Measurements from ENCODE around the gene PPP2R2D. TPM values are rescaled to one million over a fixed set of nuclear protein-coding genes. Genes with fewer than 3 reads are reported as not detected.

PPP2R2D gene
- total RNA-seq, 1 donor from 2014 or later = 30.0 TPM

DNA sequence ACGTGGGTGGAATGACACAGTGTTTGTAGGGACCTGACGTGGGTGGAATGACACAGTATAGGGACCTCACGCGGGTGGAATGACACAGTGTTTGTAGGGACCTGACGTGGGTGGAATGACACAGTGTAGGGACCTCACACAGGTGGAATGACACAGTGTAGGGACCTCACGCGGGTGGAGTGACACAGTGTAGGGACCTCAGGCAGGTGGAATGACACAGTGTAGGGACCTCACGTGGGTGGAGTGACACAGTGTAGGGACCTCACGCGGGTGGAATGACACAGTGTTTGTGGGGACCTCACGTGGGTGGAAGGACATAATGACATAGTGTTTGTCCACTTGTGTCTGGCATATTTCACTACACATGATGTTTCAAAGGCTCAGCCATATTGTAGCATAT lies 19.3 kb downstream of the PPP2R2D start:
- Histone ChIP-seq H3K36me3 (no peaks in the 10 kb centered on the region), H3K4me3 (no peak overlapping the region), H3K9me3 (peaks cover 4% of the 10 kb centered on the region), H3K4me1 (no peaks in the 10 kb centered on the region), H3K27ac (no peak overlapping the region), H3K27me3 (ENCODE audit: low read depth) (no peaks in the 10 kb centered on the region)
- TF ChIP-seq, protein P1, sequence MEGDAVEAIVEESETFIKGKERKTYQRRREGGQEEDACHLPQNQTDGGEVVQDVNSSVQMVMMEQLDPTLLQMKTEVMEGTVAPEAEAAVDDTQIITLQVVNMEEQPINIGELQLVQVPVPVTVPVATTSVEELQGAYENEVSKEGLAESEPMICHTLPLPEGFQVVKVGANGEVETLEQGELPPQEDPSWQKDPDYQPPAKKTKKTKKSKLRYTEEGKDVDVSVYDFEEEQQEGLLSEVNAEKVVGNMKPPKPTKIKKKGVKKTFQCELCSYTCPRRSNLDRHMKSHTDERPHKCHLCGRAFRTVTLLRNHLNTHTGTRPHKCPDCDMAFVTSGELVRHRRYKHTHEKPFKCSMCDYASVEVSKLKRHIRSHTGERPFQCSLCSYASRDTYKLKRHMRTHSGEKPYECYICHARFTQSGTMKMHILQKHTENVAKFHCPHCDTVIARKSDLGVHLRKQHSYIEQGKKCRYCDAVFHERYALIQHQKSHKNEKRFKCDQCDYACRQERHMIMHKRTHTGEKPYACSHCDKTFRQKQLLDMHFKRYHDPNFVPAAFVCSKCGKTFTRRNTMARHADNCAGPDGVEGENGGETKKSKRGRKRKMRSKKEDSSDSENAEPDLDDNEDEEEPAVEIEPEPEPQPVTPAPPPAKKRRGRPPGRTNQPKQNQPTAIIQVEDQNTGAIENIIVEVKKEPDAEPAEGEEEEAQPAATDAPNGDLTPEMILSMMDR (IDR thresholded peaks at IDR 0.05) = no peak
- no peak for DNase-seq
- no peak for ATAC-seq
- intact Hi-C loops (cut with DNase I) = no loop called here

DNA sequence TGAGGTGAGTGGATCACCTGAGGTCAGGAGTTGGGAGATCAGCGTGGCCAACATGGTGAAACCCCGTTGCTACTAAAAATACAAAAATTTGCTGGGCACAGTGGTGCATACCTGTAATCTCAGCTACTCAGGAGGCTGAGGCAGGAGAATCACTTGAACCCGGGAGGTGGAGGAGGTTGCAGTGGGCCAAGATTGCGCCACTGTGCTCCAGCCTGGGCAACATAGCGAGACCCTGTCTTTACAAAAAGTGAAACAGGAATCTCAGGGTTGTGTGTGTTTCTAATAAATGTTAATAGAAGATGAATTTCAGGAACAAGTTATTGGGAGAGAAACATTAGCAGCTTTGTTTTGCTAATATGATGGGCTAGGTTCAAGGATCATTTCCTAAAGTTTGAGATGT lies 19.9 kb downstream of the PPP2R2D start:
- no peak for ATAC-seq
- intact Hi-C loops (cut with DNase I) = no loop called here
- Histone ChIP-seq H3K4me3 (no peak overlapping the region), H3K9me3 (peaks cover 9% of the 10 kb centered on the region), H3K27ac (no peak overlapping the region), H3K27me3 (ENCODE audit: low read depth) (no peaks in the 10 kb centered on the region), H3K4me1 (no peaks in the 10 kb centered on the region), H3K36me3 (no peaks in the 10 kb centered on the region)
- TF ChIP-seq, protein P1 (IDR thresholded peaks at IDR 0.05) = no peak
- no peak for DNase-seq

DNA sequence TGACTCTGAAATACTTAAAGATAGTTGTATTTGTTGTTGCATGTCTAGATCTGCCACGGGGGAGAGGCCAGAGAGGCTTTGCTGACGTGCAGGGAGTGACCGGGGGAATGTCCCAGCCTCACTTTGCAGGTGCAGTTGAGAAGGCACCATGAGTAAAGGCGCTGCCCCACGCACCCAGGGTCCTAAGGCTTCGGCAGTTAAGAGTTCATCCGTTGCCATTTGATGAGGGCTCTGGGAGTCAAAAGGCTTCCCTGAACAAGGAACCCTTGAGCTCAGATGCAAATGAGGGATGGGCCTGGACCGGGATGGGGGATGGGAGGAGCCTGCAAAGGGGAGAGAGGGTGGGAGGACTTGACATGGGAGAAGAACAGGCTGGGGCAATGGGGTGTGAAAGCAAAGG lies 20.4 kb downstream of the PPP2R2D start:
- Histone ChIP-seq H3K36me3 (no peaks in the 10 kb centered on the region), H3K27me3 (ENCODE audit: low read depth) (no peaks in the 10 kb centered on the region), H3K9me3 (peaks cover 10% of the 10 kb centered on the region), H3K4me1 (no peaks in the 10 kb centered on the region), H3K27ac (no peak overlapping the region), H3K4me3 (no peak overlapping the region)
- ATAC-seq (peak; percentile 51 to 66), DNase-seq (no peak)
- intact Hi-C loops (cut with DNase I) = no loop called here
- TF ChIP-seq, protein P1 (IDR thresholded peaks at IDR 0.05) = no peak

DNA sequence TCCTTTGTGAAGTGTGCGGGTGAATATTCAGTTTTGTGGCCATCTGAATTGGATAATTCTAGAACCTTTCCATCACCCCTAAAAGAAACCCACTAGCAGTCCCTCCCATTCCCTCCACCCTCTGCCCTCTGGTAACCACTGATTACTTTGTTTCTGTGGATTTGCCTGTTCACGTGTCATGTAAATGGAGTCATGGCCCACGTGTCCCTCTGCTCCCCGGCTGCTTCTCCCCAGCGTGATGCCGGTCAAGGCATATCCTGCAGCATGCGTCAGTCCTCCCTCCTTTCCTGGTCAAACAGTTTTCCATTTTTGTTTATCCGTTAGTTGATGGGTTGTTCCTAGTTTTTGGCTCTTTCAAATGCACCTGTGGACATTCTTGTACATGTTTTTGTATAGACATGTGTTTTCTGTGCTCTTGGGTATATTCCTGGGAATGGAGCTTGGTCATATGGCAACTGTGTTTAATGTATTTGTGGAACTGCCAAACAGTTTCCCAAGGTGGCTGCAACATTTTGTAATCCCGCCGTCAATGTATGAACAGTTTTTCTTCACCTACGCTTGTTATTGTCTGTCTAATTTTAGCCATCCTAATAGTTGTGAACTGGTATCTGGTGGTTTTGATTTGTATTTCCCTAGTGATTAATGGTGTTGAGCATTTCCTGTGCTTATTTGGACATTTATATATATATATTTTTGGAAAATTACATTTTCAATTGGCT lies 22.4 kb downstream of the PPP2R2D start:
- TF ChIP-seq, protein P1 (IDR thresholded peaks at IDR 0.05) = no peak
- no peak overlapping the region for H3K27ac ChIP-seq
- no peak for DNase-seq
- no peaks in the 10 kb centered on the region for H3K27me3 ChIP-seq (ENCODE audit: low read depth)
- ATAC-seq = no peak
- H3K36me3 ChIP-seq = no peaks in the 10 kb centered on the region
- peaks cover 10% of the 10 kb centered on the region for H3K9me3 ChIP-seq
- H3K4me1 ChIP-seq = peaks cover 9% of the 10 kb centered on the region
- H3K4me3 ChIP-seq = no peak overlapping the region
- intact Hi-C loops (cut with DNase I) = no loop called here

DNA sequence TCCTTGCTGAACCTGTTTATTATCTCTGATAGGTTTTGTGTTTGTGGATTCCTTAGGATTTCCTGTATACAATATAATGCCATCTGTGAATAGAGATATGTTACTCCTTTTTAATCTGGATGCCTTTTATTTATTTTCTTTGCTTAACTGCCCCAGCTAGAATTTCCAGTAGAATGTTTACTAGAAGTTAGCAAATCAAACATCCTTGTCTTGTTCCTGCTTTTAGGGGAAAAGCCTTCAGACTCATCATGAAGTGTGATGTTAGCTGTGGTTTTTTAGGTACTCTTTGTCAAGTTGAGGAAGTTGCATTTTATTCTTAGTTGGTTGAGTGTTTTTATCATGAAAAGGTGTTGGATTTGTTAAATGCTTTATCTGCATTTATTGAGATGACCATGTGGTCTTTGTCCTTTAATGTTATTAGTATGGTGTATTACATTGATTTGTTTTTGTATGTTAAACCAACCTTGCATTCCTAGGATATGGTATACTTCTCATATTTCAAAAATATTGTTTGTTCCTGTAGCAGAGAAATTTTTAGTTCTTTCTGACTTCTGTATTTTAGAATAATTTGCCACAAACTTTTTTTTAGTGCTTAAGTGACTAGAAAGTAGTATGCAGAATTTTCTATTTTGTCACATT lies 24.3 kb downstream of the PPP2R2D start:
- intact Hi-C loops (cut with DNase I) = no loop called here
- Histone ChIP-seq H3K27me3 (ENCODE audit: low read depth) (no peaks in the 10 kb centered on the region), H3K27ac (no peak overlapping the region), H3K4me3 (no peak overlapping the region), H3K9me3 (peaks cover 10% of the 10 kb centered on the region), H3K36me3 (no peaks in the 10 kb centered on the region), H3K4me1 (peaks cover 29% of the 10 kb centered on the region)
- TF ChIP-seq, protein P1 (IDR thresholded peaks at IDR 0.05) = no peak
- DNase-seq (no peak), ATAC-seq (no peak)

Measured in lower lobe of right lung (tissue), 2 donors.